AG04450 (cell line): ENCODE results near the gene ATP11B. TPM values are rescaled to one million over a fixed set of nuclear protein-coding genes. Genes with fewer than 3 reads are reported as not detected.

Experiments used
- CTCF ChIA-PET: fragments of 300-600, 350-600 bp; formaldehyde crosslinking; extraction: SDS; loops from one replicate; lab custom pipeline; 2022; ENCODE audit warnings: antibody characterized with exemption, inconsistent platforms; lab: Charles Lee
- POLR2A ChIA-PET: fragments of 350-600 bp; formaldehyde crosslinking; extraction: SDS; loops from one replicate; lab custom pipeline; 2021; ENCODE audit warnings: antibody characterized with exemption, inconsistent platforms; lab: Yijun Ruan, JAX
- DNase-seq: peaks from one replicate; pipeline ENCODE4 v3.0.0-alpha.2; 2011; ENCODE audit warnings: low read depth, low spot score
- H3K27ac ChIP-seq: one replicate; pipeline ENCODE4 v1.5.1; 2012; ENCODE audit warnings: low read depth, low read length, control low read depth
- H3K27me3 ChIP-seq: one replicate; pipeline ENCODE4 v1.6.0; 2012; ENCODE audit warnings: low read length; ENCODE audit not compliant: control insufficient read depth, insufficient read depth
- H3K4me3 ChIP-seq: 2 replicates; pipeline ENCODE4 v1.5.1; 2011; ENCODE audit warnings: mild to moderate bottlenecking, low read depth, low read length, control low read depth
- H3K9me3 ChIP-seq: 2 replicates; pipeline ENCODE4 v1.5.1; 2012; ENCODE audit warnings: low read length; ENCODE audit not compliant: control insufficient read depth, insufficient read depth
- polyA plus RNA-seq: library from polyadenylated mRNA; depleted of rRNA; stranded (reverse); fragments of >200 nt; gene quantifications from 2 replicates; pipeline ENCODE4 v1.2.3, GENCODE V29; 2011
- TF ChIP-seq, protein P1 (sequence below): IDR thresholded peaks from 2 replicates; pipeline ENCODE4 v1.5.1; 2011; ENCODE audit warnings: low read depth, low read length, control low read depth, inconsistent platforms

ATP11B gene
- polyA plus RNA-seq, 1 experiment: 24.5 TPM

DNA sequence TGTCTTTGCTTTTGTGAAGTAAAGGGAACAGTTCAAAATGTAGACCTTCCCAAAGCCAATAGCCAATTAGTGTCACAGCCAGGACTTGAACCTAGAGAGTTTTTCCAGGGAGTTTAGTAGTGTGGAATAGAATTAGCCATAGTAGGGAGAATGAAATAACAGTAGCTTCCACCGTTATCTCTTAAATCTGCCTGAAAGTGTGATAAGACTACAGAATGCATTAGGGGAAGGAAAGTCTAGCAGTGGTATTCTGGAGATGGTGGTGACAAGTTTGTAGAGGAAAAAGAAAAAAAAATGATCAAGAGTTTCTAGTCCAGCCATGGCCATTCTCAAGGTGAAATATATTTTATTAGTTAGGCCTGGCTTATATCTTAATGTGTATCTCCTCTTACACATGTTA is 13.8 kb downstream of the ATP11B start:
- POLR2A ChIA-PET: no interaction called here
- TF ChIP-seq, protein P1, sequence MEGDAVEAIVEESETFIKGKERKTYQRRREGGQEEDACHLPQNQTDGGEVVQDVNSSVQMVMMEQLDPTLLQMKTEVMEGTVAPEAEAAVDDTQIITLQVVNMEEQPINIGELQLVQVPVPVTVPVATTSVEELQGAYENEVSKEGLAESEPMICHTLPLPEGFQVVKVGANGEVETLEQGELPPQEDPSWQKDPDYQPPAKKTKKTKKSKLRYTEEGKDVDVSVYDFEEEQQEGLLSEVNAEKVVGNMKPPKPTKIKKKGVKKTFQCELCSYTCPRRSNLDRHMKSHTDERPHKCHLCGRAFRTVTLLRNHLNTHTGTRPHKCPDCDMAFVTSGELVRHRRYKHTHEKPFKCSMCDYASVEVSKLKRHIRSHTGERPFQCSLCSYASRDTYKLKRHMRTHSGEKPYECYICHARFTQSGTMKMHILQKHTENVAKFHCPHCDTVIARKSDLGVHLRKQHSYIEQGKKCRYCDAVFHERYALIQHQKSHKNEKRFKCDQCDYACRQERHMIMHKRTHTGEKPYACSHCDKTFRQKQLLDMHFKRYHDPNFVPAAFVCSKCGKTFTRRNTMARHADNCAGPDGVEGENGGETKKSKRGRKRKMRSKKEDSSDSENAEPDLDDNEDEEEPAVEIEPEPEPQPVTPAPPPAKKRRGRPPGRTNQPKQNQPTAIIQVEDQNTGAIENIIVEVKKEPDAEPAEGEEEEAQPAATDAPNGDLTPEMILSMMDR: no peak
- Histone ChIP-seq H3K27me3 (no peaks in the 10 kb centered on the region), H3K9me3 (no peaks in the 10 kb centered on the region), H3K4me3 (no peak overlapping the region), H3K27ac (no peak overlapping the region)
- CTCF ChIA-PET: no interaction called here
- no peak for DNase-seq

DNA sequence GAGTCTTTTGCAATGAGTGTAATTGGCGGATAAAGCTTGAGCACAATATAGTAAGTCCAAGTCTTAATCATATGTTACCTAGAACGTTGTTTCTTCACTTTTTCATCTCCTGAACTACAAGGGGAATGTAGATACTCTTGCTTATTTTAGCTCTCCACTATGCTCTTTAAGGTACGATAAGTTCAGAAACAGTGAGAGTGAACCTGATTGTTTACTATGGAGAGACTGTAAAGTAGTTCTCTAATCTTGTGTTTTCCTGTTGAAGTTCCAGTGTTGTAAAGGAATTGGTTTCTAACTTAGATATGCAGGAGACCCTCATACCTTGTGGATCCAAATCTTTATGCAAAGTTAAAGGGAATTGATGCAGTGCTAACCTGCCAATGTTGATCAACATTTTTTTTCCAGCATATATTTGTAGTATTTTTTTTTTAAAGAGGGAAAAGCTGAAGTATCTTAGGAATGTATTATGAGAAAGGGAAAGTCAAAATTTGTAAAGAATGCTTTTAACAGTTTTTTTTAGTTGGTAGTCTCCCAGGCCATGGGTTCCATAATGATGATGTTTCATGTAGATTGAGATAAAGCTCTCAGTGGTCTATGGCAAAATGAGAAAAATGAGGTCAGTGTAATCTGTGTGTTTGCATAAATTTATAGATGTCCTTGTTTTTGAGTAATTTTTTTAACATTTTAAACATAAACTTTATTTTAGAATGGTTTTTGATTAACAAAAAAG is 14.9 kb downstream of the ATP11B start:
- ChIA-PET CTCF (interaction anchor here (0.6 to 1.6 kb wide), 3 partner anchors 13 to 1109 kb away, joined by 3 to 5 read pairs (median 3); no protein-coding TSS in a partner anchor), POLR2A (no interaction called here)
- H3K9me3 ChIP-seq: no peaks in the 10 kb centered on the region

GRCh38 chr3:182809531-182809930 is 16.2 kb downstream of the ATP11B start:
- no peak overlapping the region for H3K4me3 ChIP-seq
- ChIA-PET POLR2A (no interaction called here), CTCF (interaction anchor here (1.6 kb wide), 1 partner anchor 28 kb away, joined by 3 read pairs; no protein-coding TSS in a partner anchor)

More for the DNA sequence above, 14.9 kb downstream of the ATP11B start:
- Histone ChIP-seq H3K4me3 (no peak overlapping the region), H3K27ac (no peak overlapping the region), H3K27me3 (no peaks in the 10 kb centered on the region)
- no peak for DNase-seq
- TF ChIP-seq, protein P1: no peak

GRCh38 chr3:182810574-182811268 is 17.4 kb downstream of the ATP11B start:
- Histone ChIP-seq H3K4me3 (no peak overlapping the region), H3K27me3 (no peaks in the 10 kb centered on the region), H3K9me3 (no peaks in the 10 kb centered on the region), H3K27ac (no peak overlapping the region)
- ChIA-PET POLR2A (no interaction called here), CTCF (no interaction called here)
- TF ChIP-seq, protein P1: no peak
- no peak for DNase-seq

More at GRCh38 chr3:182809531-182809930, 16.2 kb downstream of the ATP11B start:
- Histone ChIP-seq H3K27ac (no peak overlapping the region), H3K27me3 (no peaks in the 10 kb centered on the region), H3K9me3 (no peaks in the 10 kb centered on the region)
- no peak for DNase-seq
- TF ChIP-seq, protein P1: no peak

- Histone ChIP-seq H3K9me3 (no peaks in the 10 kb centered on the region), H3K4me3 (no peak overlapping the region), H3K27ac (no peak overlapping the region), H3K27me3 (no peaks in the 10 kb centered on the region)
- POLR2A ChIA-PET: no interaction called here
- DNase-seq: no peak
- TF ChIP-seq, protein P1: no peak
- CTCF ChIA-PET: no interaction called here
These were observed 17.9 kb downstream of the ATP11B start for GRCh38 chr3:182811269-182811596.
